K562 (cell line): ENCODE measurements around the gene ABCA4. TPM values are rescaled to one million over a fixed set of nuclear protein-coding genes. Genes with fewer than 3 reads are reported as not detected.

ENCODE experiments used
- ATAC-seq: fragments of 200-7000 bp; cut with Tn5 transposase; 3 replicates; pipeline ENCODE4 v1.9.1; 2020; ENCODE audit warnings: moderate library complexity
- BruUV-seq: library from RNA; stranded (reverse); fragments of 400-500 nt; replicated peaks from 2 replicates; lab custom pipeline; 2021; lab: Mats Ljungman, UMichigan
- CTCF ChIA-PET: fragments of 300-600 bp; formaldehyde crosslinking; extraction: SDS; loops from one replicate; lab custom pipeline; 2021; ENCODE audit warnings: low intra/inter-chr PET ratio; lab: Yijun Ruan, JAX
- POLR2A ChIA-PET: fragments of 300-600, 350-650 bp; sonication (Branson Sonifier 250); formaldehyde crosslinking; extraction: SDS; loops from one replicate; lab custom pipeline; 2021; ENCODE audit warnings: antibody characterized with exemption, inconsistent platforms; lab: Yijun Ruan, JAX
- DNase-seq, 4 experiments: peaks; one replicate each; pipeline versions ENCODE4 v3.0.0 to v3.0.0-alpha.2; 2011 to 2018; ENCODE audit warnings: low spot score in 3 of 4, mixed read lengths in 3 of 4; ENCODE audit errors: extremely low read depth in 1 of 4
- FAIRE-seq: peaks from 2 replicates; lab custom pipeline; 2011; peaks lifted over from hg19 to GRCh38; lab: Jason Lieb, UNC
- H2AFZ ChIP-seq: 2 replicates; pipeline ENCODE4 v1.6.0; 2011; ENCODE audit warnings: low read depth, low read length, control low read depth, inconsistent platforms
- H3K27ac ChIP-seq: fragments of 200-600 bp; 3 replicates; pipeline ENCODE4 v1.8.0; 2011; ENCODE audit warnings: low read depth, mild to moderate bottlenecking, control low read depth, inconsistent platforms, low read length, moderate library complexity, mixed read lengths; ENCODE audit errors: extremely low read depth
- H3K27me3 ChIP-seq, 2 experiments: fragments of 300-600 bp in 1 of 2; 2 replicates in 1 of 2; 3 replicates in 1 of 2; pipeline versions ENCODE4 v1.6.0 to v1.8.0; 2011; ENCODE audit warnings: inconsistent platforms in 2 of 2, low read length in 2 of 2, mild to moderate bottlenecking in 1 of 2, mixed read lengths in 1 of 2, moderate library complexity in 1 of 2; ENCODE audit not compliant: control insufficient read depth in 2 of 2, insufficient read depth in 2 of 2
- H3K36me3 ChIP-seq: fragments of 300-600 bp; 3 replicates; pipeline ENCODE4 v1.8.0; 2011; ENCODE audit warnings: mild to moderate bottlenecking, low read length, inconsistent platforms; ENCODE audit not compliant: control insufficient read depth, insufficient read depth
- H3K4me1 ChIP-seq, 2 experiments: fragments of 200-600 bp in 1 of 2; replicated peaks in 1 of 2; 2 replicates in 1 of 2; 3 replicates in 1 of 2; pipeline versions ENCODE4 v1.5.1 to v1.8.0; 2011; ENCODE audit warnings: inconsistent platforms in 2 of 2, low read length in 2 of 2, mild to moderate bottlenecking in 1 of 2, mixed read lengths in 1 of 2, moderate library complexity in 1 of 2; ENCODE audit not compliant: control insufficient read depth in 2 of 2, insufficient read depth in 2 of 2
- H3K4me2 ChIP-seq: 2 replicates; pipeline ENCODE4 v1.6.1; 2011; ENCODE audit warnings: low read length, control low read depth, inconsistent platforms, mixed read lengths; ENCODE audit not compliant: insufficient read depth
- H3K4me3 ChIP-seq: fragments of 200-600 bp; sonication (generic), shearing (Covaris generic); 2 replicates; pipeline ENCODE4 v1.5.1; 2016; ENCODE audit warnings: control low read depth, inconsistent platforms
- H3K79me2 ChIP-seq: fragments of 200-600 bp; 3 replicates; pipeline ENCODE4 v1.8.0; 2011; ENCODE audit warnings: low read length, inconsistent platforms; ENCODE audit not compliant: control insufficient read depth, insufficient read depth
- H3K9ac ChIP-seq, 2 experiments: 2 replicates each; pipeline versions ENCODE4 v1.6.0 to v1.6.1; 2011; ENCODE audit warnings: low read depth in 2 of 2, low read length in 2 of 2, control low read depth in 1 of 2, inconsistent platforms in 1 of 2, mild to moderate bottlenecking in 1 of 2, mixed read lengths in 1 of 2; ENCODE audit not compliant: insufficient read depth in 1 of 2
- H3K9me1 ChIP-seq: one replicate; pipeline ENCODE4 v1.6.0; 2011; ENCODE audit warnings: inconsistent platforms, mild to moderate bottlenecking, low read length, moderate library complexity; ENCODE audit not compliant: control insufficient read depth, insufficient read depth
- H3K9me3 ChIP-seq: replicated peaks from 2 replicates; pipeline ENCODE4 v1.5.1; 2011; ENCODE audit warnings: low read depth, low read length, inconsistent platforms; ENCODE audit not compliant: control insufficient read depth, insufficient read depth
- H4K20me1 ChIP-seq: replicated peaks from 2 replicates; pipeline ENCODE4 v1.6.1; 2011; ENCODE audit warnings: low read length, inconsistent platforms, mixed read lengths; ENCODE audit not compliant: control insufficient read depth, insufficient read depth
- HOMEZ ChIP-seq: fragments of 250-450 bp; sonication (Bioruptor Pico); IDR thresholded peaks from 2 replicates; pipeline ENCODE4 v1.4.0; 2020; ENCODE audit warnings: mild to moderate bottlenecking, moderate library complexity
- MAFK ChIP-seq: IDR thresholded peaks from 2 replicates; pipeline ENCODE4 v1.6.1; 2011; ENCODE audit warnings: low read length, improper control_type of control experiment
- POU5F1 ChIP-seq: fragments of 150-350 bp; IDR thresholded peaks from 2 replicates; pipeline ENCODE4 v1.6.1; 2014; ENCODE audit warnings: borderline replicate concordance, low read length, low read depth, mild to moderate bottlenecking; ENCODE audit not compliant: partially characterized antibody
- WGBS: fragments of 100-300 bp; shearing (Covaris generic); methylation state at CpG from one replicate; pipeline ENCODE4 v1.1.6; 2016; ENCODE audit warnings: low coverage, mixed read lengths; ENCODE audit not compliant: insufficient coverage; ENCODE audit errors: missing lambda C conversion rate; 5-methylcytosine and 5-hydroxymethylcytosine counted together
- in situ Hi-C: fragments of 300-500 bp; cut with MboI; formaldehyde crosslinking; loops from 4 replicates; pipeline ENCODE4 v1.15.0; 2018; ENCODE audit warnings: inconsistent platforms, mixed read lengths
- intact Hi-C: fragments of 100-400 bp; cut with micrococcal nuclease; formaldehyde crosslinking; loops from 2 replicates; pipeline ENCODE4 v1.14.2; 2022
- polyA plus RNA-seq, 8 experiments: library from polyadenylated mRNA; depleted of rRNA in 4 of 8; stranded (reverse) in 5 of 8; unstranded in 3 of 8; fragments of >200 nt; fragmentation: Nextera tagmentation in 2 of 8; fragmentation: Illumina TruSeq in 1 of 8; extraction: Ambion mirVana in 2 of 8; extraction: Trizol in 1 of 8; gene quantifications; 2 replicates each; pipeline versions ENCODE4 v1.2.1 to v1.2.3, GENCODE V29; 2011 to 2014; ENCODE audit warnings: inconsistent platforms in 1 of 8, missing spikeins in 1 of 8
- total RNA-seq, 7 experiments: library from RNA; depleted of rRNA in 6 of 7; stranded (reverse); fragments of >200 nt in 6 of 7; fragmentation: Illumina TruSeq in 2 of 7; extraction: Trizol in 2 of 7; gene quantifications; 2 replicates each; pipeline versions ENCODE4 v1.2.1 to v1.2.3, GENCODE V29; 2011 to 2021; ENCODE audit warnings: low replicate concordance in 1 of 7

The ABCA4 gene
- total and polyA plus RNA-seq, 9 of the 15 experiments (the other 6 are each of a cell fraction or from before 2014, with no cell fraction given) = 0.01 to 0.04 TPM; not detected in 7

DNA sequence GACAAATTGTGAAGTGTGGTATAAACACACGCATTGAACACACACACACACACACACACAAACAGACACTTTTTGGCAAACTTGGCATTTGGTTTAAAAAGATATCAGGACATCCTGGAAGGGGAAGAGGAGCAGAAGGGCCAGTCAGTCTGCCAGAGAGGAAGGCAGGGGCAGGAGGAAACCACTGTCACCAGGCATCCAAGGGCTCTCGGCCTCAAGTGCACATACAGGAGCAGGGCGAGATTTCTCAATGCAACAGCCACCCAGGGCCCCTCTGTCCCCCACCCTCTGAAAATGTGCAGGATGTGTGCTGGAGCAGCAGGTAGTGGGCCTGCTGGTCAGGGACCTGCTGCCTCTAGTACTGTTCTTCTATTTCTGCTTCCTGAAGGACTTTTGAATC lies 71.2 kb downstream of the ABCA4 start (continued):
- no peak for TF ChIP-seq HOMEZ

DNA sequence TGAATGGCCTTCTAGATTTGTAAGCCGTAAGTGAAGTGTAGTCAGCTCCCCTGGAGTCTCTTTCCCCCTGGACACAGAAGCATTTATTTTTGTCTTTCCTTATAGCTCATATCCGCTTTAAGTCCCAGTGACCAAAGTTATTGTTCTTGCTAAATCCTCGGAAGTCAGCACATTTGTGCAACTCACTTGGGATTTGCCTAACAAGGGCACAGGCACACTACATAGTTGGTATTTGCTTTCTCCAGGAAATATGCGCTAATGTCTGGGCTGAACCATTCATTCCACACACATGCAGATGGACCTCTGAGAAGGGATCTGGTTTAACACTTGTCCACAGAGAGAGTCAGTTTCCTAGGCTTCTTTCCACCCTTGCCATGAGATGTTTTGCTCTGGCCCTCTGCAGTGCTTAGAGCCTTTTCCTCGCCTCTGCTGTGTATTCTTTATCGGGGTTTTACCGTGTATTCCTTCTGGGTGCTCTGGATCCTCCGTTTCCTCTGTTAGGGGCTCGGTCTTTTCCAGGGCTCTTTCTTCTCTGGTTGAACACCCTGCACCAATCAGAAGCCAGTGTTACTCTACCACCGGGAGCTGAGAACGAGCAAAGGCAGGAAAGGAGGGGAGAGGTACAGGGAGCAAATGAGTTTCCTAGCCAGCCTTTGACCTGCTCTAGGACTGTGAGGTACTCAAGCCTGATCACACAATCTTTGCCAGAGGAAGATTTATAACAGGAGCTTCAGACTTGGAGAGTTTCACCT lies 72.4 kb downstream of the ABCA4 start:
- TF ChIP-seq POU5F1 (no peak), MAFK (no peak)
- intact Hi-C loops = no loop called here
- FAIRE-seq (no peak), DNase-seq (no peak), ATAC-seq (no peak)
- ChIA-PET CTCF (no interaction called here), POLR2A (interaction anchor here (0.8 kb wide), 1 partner anchor 68 kb away, joined by 3 read pairs; no protein-coding TSS in a partner anchor)
- under 1% methylated on average over 11 of the region's 11 CpGs for WGBS
- peaks cover 5 to 14% of the 10 kb centered on the region in 2 experiments; a peak in 3 of 5 replicates for H3K27me3 ChIP-seq
- H3K27ac ChIP-seq = no peak overlapping the region
- H2AFZ ChIP-seq = no peak overlapping the region
- in situ Hi-C loops = loop anchor here (5.0 to 10.0 kb wide), 2 partner anchors 289 to 416 kb away; no protein-coding TSS in a partner anchor
- no peaks in the 10 kb centered on the region for H3K36me3 ChIP-seq
- H3K79me2 ChIP-seq = no peaks in the 10 kb centered on the region
- no peaks in the 10 kb centered on the region for H4K20me1 ChIP-seq
- no peaks in the 10 kb centered on the region for H3K9me1 ChIP-seq
- H3K9ac ChIP-seq = no peak overlapping the region
- H3K9me3 ChIP-seq = no peaks in the 10 kb centered on the region
- 0 out of 5 replicates have a peak, but pooled peaks cover 0 to 4% of the 10 kb centered on the region in 2 experiments for H3K4me1 ChIP-seq
- H3K4me2 ChIP-seq = no peak overlapping the region
- H3K4me3 ChIP-seq = no peak overlapping the region
- no TSS peak for BruUV-seq
